22Rv1 (cell line): ENCODE results near the gene KHDC3L.

Experiments used
- CTCF ChIP-seq: fragments of 450-650 bp; IDR thresholded peaks from 2 replicates; pipeline ENCODE4 v1.5.1; 2017; ENCODE audit warnings: mild to moderate bottlenecking
- ZFX ChIP-seq: fragments of 450-650 bp; IDR thresholded peaks from 2 replicates; pipeline ENCODE4 v1.6.1; 2017; ENCODE audit warnings: antibody characterized with exemption, borderline replicate concordance

GRCh38 chr6:73409395-73409794 is 46.9 kb downstream of the KHDC3L start:
- TF ChIP-seq CTCF (no peak), ZFX (no peak)
